SK-N-SH treated with all-trans-retinoic acid at 6 μM for 48 hours (cell line): ENCODE results near the gene ANKRD33B.

Experiments used
- ATAC-seq: fragments of 200-7000 bp; cut with Tn5 transposase; 3 replicates; pipeline ENCODE4 v1.9.1; 2020; ENCODE audit warnings: mild to moderate bottlenecking, moderate library complexity
- ARNTL ChIP-seq: fragments of 450-650 bp; formaldehyde crosslinking; IDR thresholded peaks from 2 replicates; pipeline ENCODE4 v1.5.0; 2020; ENCODE audit warnings: low read depth, mild to moderate bottlenecking, moderate library complexity, borderline replicate concordance
- BACH2 ChIP-seq: fragments of 250-450 bp; sonication (Bioruptor Pico); IDR thresholded peaks from 2 replicates; pipeline ENCODE4 v1.9.0; 2021; ENCODE audit warnings: mild to moderate bottlenecking, borderline replicate concordance
- CREB5 ChIP-seq: fragments of 250-450 bp; sonication (Bioruptor Pico); IDR thresholded peaks from 2 replicates; pipeline ENCODE4 v1.5.1; 2020; ENCODE audit warnings: low read depth, mild to moderate bottlenecking, moderate library complexity
- CSDC2 ChIP-seq: fragments of 250-450 bp; sonication (Bioruptor Pico); IDR thresholded peaks from 2 replicates; pipeline ENCODE4 v1.5.0; 2020; ENCODE audit warnings: mild to moderate bottlenecking, moderate library complexity
- ESRRG ChIP-seq: fragments of 250-450 bp; sonication (Bioruptor Pico); IDR thresholded peaks from 2 replicates; pipeline ENCODE4 v1.6.1; 2021; ENCODE audit warnings: mild to moderate bottlenecking
- GLIS3 ChIP-seq: fragments of 250-450 bp; sonication (Bioruptor Pico); IDR thresholded peaks from 2 replicates; pipeline ENCODE4 v1.5.0; 2020; ENCODE audit warnings: mild to moderate bottlenecking, moderate library complexity
- ISL1 ChIP-seq: fragments of 250-450 bp; sonication (Bioruptor Pico); IDR thresholded peaks from 2 replicates; pipeline ENCODE4 v2.1.2; 2022; ENCODE audit warnings: mild to moderate bottlenecking, moderate library complexity
- OSR1 ChIP-seq: fragments of 250-450 bp; sonication (Bioruptor Pico); IDR thresholded peaks from 2 replicates; pipeline ENCODE4 v1.8.0; 2022; ENCODE audit warnings: moderate library complexity, mild to moderate bottlenecking, inconsistent platforms
- POU6F1 ChIP-seq: fragments of 250-450 bp; sonication (Bioruptor Pico); IDR thresholded peaks from 2 replicates; pipeline ENCODE4 v1.8.0; 2021; ENCODE audit warnings: low read depth, mild to moderate bottlenecking, moderate library complexity, borderline replicate concordance
- RARB ChIP-seq: fragments of 250-450 bp; sonication (Bioruptor Pico); IDR thresholded peaks from 2 replicates; pipeline ENCODE4 v1.8.0; 2021; ENCODE audit warnings: mild to moderate bottlenecking, moderate library complexity
- SNAI2 ChIP-seq: fragments of 250-450 bp; sonication (Bioruptor Pico); IDR thresholded peaks from 2 replicates; pipeline ENCODE4 v1.5.0; 2020; ENCODE audit warnings: mild to moderate bottlenecking, moderate library complexity
- TCF4 ChIP-seq: fragments of 250-450 bp; sonication (Bioruptor Pico); IDR thresholded peaks from 2 replicates; pipeline ENCODE4 v1.8.0; 2021; ENCODE audit warnings: mild to moderate bottlenecking, moderate library complexity, borderline replicate concordance
- TOX ChIP-seq: fragments of 250-450 bp; sonication (Bioruptor Pico); IDR thresholded peaks from 2 replicates; pipeline ENCODE4 v1.8.0; 2021; ENCODE audit warnings: mild to moderate bottlenecking, moderate library complexity, borderline replicate concordance
- ZC3H10 ChIP-seq: fragments of 250-450 bp; sonication (Bioruptor Pico); IDR thresholded peaks from 2 replicates; pipeline ENCODE4 v1.5.1; 2021; ENCODE audit warnings: mild to moderate bottlenecking, moderate library complexity
- ZFP3 ChIP-seq: fragments of 250-450 bp; sonication (Bioruptor Pico); IDR thresholded peaks from 2 replicates; pipeline ENCODE4 v1.5.0; 2020; ENCODE audit warnings: mild to moderate bottlenecking, moderate library complexity
- ZFP30 ChIP-seq: fragments of 450-650 bp; formaldehyde crosslinking; IDR thresholded peaks from 2 replicates; pipeline ENCODE4 v1.5.0; 2022; ENCODE audit warnings: mild to moderate bottlenecking, moderate library complexity
- ZNF565 ChIP-seq: fragments of 450-650 bp; formaldehyde crosslinking; conservative IDR thresholded peaks from 2 replicates; pipeline ENCODE4 v1.5.0; 2020; ENCODE audit warnings: low read depth, mild to moderate bottlenecking, moderate library complexity
- ZNF8 ChIP-seq: fragments of 450-650 bp; formaldehyde crosslinking; IDR thresholded peaks from 2 replicates; pipeline ENCODE4 v1.5.0; 2020; ENCODE audit warnings: mild to moderate bottlenecking, moderate library complexity

ANKRD33B gene

GRCh38 chr5:10704949-10705621, 141.2 kb downstream of the ANKRD33B start (continued):
- TF ChIP-seq POU6F1 (CRISPR knock-in tag): no peak

GRCh38 chr5:10705747-10706146, 141.9 kb downstream of the ANKRD33B start:
- TF ChIP-seq CREB5 (CRISPR knock-in tag) (no peak), ARNTL (CRISPR knock-in tag) (no peak), SNAI2 (CRISPR knock-in tag) (no peak), TCF4 (CRISPR knock-in tag) (no peak), CSDC2 (CRISPR knock-in tag) (no peak), RARB (CRISPR knock-in tag) (no peak), ZNF8 (CRISPR knock-in tag) (no peak), ISL1 (CRISPR knock-in tag) (no peak), ZFP3 (no peak), ESRRG (no peak), BACH2 (CRISPR knock-in tag) (no peak), OSR1 (no peak), TOX (no peak), ZC3H10 (CRISPR knock-in tag) (no peak), POU6F1 (CRISPR knock-in tag) (no peak), GLIS3 (CRISPR knock-in tag) (no peak), ZFP30 (CRISPR knock-in tag) (no peak)
- TF ChIP-seq, all 23 proteins: peak for 0
- no peak for ATAC-seq

GRCh38 chr5:10706326-10706725, 142.5 kb downstream of the ANKRD33B start:
- no peak for ATAC-seq
- TF ChIP-seq CSDC2 (CRISPR knock-in tag) (no peak), ZNF8 (CRISPR knock-in tag) (no peak), ZFP3 (no peak), ZNF565 (CRISPR knock-in tag) (no peak)
